ENCODE data around the gene LRRTM4.

Gene LRRTM4

DNA sequence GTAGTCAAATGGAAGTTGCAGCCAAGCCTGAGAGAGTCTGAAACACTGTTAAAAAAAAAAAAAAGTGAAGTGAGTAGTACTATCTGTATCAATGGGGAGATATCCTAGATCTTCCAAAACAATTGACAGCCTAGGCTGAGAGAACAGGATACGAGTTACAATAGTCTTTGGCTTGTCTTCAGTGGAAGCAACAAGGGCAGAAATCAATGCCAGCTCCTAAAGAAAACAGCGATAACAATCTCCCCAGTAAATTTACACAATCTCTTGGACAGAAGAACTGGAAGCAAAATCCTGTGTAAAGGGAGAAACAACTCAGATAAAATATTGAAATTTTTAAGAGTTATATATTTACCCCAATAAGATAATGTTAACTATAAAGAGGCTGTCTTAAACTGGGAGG, 508.7 kb downstream of the LRRTM4 start:
- TF ChIP-seq, protein P1, sequence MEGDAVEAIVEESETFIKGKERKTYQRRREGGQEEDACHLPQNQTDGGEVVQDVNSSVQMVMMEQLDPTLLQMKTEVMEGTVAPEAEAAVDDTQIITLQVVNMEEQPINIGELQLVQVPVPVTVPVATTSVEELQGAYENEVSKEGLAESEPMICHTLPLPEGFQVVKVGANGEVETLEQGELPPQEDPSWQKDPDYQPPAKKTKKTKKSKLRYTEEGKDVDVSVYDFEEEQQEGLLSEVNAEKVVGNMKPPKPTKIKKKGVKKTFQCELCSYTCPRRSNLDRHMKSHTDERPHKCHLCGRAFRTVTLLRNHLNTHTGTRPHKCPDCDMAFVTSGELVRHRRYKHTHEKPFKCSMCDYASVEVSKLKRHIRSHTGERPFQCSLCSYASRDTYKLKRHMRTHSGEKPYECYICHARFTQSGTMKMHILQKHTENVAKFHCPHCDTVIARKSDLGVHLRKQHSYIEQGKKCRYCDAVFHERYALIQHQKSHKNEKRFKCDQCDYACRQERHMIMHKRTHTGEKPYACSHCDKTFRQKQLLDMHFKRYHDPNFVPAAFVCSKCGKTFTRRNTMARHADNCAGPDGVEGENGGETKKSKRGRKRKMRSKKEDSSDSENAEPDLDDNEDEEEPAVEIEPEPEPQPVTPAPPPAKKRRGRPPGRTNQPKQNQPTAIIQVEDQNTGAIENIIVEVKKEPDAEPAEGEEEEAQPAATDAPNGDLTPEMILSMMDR (IDR thresholded peaks at IDR 0.05; ENCODE audit: low read depth, low read length), result no peak

DNA sequence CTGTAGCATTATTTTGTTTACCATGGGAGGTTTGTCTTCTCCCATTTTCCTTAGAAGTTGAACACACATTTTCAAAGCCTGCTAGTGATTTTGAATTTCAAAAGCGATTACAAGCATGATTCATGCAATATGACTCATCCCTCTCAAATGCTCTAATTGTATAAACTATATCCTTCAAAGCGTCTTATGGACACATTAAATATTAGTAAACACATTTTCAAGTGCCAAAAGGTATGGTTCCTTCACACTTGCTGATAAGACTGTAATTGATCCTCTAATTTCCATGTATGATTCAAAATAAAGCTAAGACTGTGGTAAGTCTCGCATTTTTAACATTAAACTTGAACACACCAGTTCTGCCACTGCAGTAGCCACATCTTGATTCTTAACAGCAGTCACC, 512.9 kb downstream of the LRRTM4 start:
- TF ChIP-seq, protein P1 (IDR thresholded peaks at IDR 0.05; ENCODE audit: low read depth, low read length), result no peak
- no peak overlapping the region for H3K4me3 ChIP-seq (ENCODE audit: low read depth, low read length)

More for the DNA sequence above, 508.7 kb downstream of the LRRTM4 start:
- no peak overlapping the region for H3K4me3 ChIP-seq (ENCODE audit: low read depth, low read length)

DNA sequence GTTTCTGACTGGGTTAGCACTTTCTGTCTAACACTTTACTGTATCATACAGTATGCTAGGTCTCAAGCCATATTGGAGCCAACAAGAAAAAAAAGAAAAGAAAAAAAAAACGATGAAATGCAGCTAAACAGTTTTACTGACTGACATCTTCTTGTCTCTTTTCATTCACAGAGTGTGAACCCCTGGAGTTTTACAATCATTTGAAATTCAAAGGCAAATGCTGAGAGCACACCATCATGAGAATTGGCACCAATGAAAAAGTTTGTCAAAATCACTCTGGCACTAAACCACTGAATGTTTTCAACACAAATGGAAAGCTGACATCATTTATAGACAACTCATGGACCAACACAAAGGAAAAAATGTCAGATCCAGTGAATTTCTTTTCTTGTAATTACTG, 513.3 kb downstream of the LRRTM4 start:
- TF ChIP-seq, protein P1 (IDR thresholded peaks at IDR 0.05; ENCODE audit: low read depth, low read length), result no peak

DNA sequence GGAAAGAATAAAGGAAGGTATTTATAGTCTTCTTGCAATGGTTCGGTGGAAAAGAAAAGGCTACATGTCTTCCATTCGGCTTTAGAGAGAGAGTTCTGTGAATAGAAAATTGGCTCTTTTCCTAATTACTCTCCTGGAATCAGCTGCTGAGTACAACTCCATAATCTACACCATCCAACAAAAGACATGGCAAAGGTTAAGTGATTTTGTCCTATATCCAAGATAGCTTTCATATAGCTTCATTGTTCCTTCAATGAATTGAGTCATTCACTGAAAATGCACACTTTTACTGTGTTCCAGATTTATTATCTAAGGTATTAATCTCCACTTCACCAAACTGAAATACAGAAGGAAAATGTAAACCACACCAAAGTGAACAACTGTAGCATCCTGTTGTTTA, 514.5 kb downstream of the LRRTM4 start:
- TF ChIP-seq, protein P1 (IDR thresholded peaks at IDR 0.05; ENCODE audit: low read depth, low read length), result no peak
- no peak overlapping the region for H3K4me3 ChIP-seq (ENCODE audit: low read depth, low read length)

More for the DNA sequence above, 513.3 kb downstream of the LRRTM4 start:
- H3K4me3 ChIP-seq (ENCODE audit: low read depth, low read length), result no peak overlapping the region

DNA sequence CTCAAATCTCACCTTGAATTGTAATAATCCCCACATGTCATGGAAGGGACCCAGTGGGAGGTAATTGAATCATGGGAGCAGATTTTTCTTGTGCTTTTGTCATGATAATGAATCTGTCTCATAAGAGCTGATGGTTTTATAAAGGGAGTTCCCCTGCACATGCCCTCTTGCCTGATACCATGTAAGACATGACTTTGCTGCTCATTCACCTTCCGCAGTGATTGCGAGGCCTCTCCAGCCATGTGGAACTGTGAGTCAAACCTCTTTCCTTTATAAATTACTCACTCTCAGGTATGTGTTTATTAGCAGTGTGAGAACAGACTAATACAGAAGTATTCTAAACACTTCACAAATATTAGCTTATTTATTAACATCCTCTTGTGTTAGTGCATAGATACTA, 516.7 kb downstream of the LRRTM4 start:
- TF ChIP-seq, protein P1 (IDR thresholded peaks at IDR 0.05; ENCODE audit: low read depth, low read length), result no peak

DNA sequence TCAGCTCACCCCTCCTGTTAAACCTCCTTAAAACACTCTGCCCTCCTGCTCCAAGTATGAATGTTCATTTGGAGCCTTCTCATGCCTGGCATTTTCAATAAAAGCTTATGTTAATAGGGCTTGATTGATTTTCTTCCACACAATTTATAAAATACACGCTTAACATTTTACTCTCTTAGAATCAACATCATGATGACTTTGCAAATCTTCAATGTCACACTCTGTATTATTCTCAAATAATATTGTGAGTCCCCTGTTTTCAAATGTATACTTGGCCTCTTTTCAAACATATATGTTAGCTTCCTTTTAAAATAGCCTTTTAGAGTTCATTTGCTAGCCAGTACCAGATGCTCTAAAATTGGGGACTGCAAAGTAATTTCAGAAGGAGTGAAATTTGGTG, 520.3 kb downstream of the LRRTM4 start:
- H3K4me3 ChIP-seq (ENCODE audit: low read depth, low read length), result no peak overlapping the region
- TF ChIP-seq, protein P1 (IDR thresholded peaks at IDR 0.05; ENCODE audit: low read depth, low read length), result no peak

More for the DNA sequence above, 516.7 kb downstream of the LRRTM4 start:
- no peak overlapping the region for H3K4me3 ChIP-seq (ENCODE audit: low read depth, low read length)

DNA sequence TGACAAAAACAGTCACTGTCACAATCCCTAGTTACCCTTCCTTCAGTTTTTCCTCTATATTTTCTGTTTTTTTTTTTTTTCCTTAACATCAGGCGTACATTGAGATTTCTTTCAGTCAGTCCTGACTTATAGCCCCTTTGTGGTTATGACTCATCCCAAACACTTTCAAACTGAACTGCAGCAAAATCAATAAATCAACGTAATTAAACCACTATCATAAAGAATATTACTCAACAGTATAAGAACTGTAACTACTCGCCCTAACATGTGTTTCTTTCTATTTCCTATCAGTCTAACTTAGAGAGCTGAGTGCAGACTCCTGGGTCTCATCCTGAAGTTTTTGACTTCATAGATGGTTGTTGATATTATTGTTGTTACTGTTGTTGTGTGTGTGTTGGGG, 523.5 kb downstream of the LRRTM4 start:
- H3K4me3 ChIP-seq (ENCODE audit: low read depth, low read length), result no peak overlapping the region
- TF ChIP-seq, protein P1 (IDR thresholded peaks at IDR 0.05; ENCODE audit: low read depth, low read length), result no peak
